GM21619 (cell line): ENCODE measurements around the gene TOX4.
"Not testable (repeated sequence)": the region's sequence is repeated elsewhere in the genome, so short reads cannot be mapped to it uniquely, and the experiment has no call there.

ENCODE experiments used
- ATAC-seq: cut with Tn5 transposase; IDR thresholded peaks from one replicate; pipeline ENCODE4 v1.9.1; 2021; ENCODE audit not compliant: unreplicated experiment

Gene TOX4

GRCh38 chr14:21533294-21533693, 56.3 kb downstream of the TOX4 start:
- ATAC-seq: no peak

- ATAC-seq: no peak
These were observed 57.6 kb downstream of the TOX4 start for GRCh38 chr14:21534576-21534975.

DNA sequence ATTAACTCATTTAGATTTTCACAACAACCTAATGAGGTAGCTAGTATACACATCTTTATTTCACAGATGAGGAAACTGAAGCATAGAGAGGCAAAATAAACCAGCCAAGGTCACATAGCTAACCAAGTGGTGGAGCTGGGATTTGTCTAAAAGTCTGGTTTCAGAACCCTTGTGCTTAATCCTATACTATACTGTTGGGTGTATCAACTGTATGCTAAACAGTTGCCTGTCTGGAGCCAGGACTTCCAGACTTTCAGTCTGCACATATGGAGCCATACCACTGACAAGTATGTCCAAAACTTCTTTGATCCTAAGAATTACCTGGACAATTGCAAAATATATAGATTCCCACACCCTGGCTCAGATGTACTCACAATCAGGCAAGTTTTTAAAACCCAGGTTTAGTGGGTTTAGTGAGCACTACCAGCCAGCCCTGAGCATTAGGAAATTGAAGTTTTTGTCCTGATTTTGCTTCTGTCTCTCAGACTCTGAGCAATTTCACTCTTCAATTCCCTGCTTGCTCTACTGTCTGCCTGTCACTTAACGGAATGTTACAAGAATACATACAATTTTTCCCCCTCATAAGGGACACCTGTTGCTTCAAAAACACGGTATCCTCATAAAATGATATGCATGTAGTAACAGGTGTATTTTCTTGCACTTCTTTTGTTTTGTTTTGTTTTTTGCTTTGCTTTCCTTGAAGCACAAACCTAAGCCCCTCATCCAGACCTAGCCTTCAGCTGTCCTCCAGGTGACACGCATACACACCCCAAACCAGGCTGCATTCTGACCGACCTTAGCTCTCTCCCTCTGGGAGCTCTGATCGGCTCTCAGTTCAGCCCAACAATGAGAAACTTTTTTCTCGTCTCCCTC, 58.8 kb downstream of the TOX4 start:
- ATAC-seq: no peak

GRCh38 chr14:21536418-21537089, 59.6 kb downstream of the TOX4 start:
- no peak for ATAC-seq

GRCh38 chr14:21537090-21537424, 60.1 kb downstream of the TOX4 start:
- no peak for ATAC-seq

DNA sequence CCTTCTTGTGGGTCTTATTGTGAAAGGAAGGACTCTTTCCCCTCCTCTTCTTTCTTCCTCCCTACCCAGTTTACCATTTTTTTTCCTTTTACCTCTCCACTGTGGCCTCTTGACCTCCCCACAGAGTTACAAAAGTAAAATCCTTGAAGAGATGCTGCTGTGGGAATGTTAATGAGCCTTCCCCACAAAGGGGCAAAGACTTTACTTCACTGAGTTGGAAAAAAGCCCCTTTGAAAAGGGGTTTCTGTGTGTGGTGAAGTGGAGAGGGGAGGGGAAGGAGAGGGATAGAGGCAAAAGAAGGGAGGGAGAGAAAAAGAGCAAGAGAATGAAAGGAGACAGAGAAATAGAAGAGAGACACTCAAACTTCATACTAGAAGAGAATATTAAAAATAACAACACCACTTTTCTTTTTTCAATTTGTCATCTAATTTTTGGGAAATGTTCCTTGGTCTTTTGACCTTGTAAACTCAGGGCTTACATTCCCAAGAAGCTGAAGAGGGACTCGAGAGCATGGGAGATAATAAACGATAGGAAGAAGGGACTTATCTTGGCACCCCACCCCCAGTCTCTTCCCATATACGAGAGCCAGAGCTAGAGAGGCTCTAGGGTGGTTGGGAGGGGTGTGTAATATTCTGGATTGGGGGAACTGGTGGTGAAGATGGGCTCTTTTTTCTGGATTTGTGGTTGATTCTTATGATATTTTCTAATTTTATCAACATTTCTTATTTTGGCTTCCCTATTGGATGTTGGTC, 62.4 kb downstream of the TOX4 start:
- ATAC-seq: no peak

DNA sequence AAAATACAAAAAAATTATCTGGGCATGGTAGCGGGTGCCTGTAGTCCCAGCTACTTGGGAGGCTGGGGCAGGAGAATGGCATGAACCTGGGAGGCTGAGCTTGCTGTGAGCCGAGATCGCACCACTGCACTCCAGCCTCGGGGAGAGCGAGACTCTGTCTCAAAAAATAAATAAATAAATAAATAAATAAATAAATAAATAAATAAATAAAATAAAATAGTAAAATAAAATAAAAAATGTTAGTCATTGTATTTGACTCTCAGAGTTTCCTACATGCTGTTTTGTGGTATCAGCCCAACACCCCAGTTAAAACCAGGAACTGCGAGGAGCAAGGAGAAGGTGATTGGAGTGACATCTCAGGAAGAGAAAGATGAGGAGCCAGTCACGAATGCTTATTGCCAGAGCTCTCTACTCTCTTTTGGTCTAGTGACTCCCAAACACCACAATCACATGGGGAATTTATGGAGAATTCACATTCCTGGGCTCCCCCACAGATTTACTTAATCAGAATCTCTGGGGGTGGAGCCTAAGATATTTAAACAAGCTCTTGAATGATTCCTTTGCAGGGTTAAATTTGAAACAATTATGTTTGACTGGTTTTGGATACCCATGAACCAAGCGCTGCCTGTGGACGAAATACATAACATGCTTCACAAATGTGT, 64.5 kb downstream of the TOX4 start:
- no peak for ATAC-seq

- ATAC-seq: no peak
These were observed 66.5 kb downstream of the TOX4 start for GRCh38 chr14:21543521-21543960.

- no peak for ATAC-seq
These were observed 67.0 kb downstream of the TOX4 start for GRCh38 chr14:21543963-21544362.

- not testable (repeated sequence) for ATAC-seq
These were observed 67.6 kb downstream of the TOX4 start for GRCh38 chr14:21544588-21544987.
